ENCODE data around the gene PARD3B.

The PARD3B gene

GRCh38 chr2:205030695-205031094 is 485.4 kb downstream of the PARD3B start:
- DNase-seq = no peak

GRCh38 chr2:205032093-205032551 is 486.8 kb downstream of the PARD3B start:
- DNase-seq = no peak

- DNase-seq = no peak
These were observed 488.2 kb downstream of the PARD3B start for GRCh38 chr2:205033431-205033830.

- DNase-seq = no peak
These were observed 488.8 kb downstream of the PARD3B start for GRCh38 chr2:205034034-205034433.

GRCh38 chr2:205040323-205040722 is 495.0 kb downstream of the PARD3B start:
- DNase-seq = no peak

GRCh38 chr2:205041472-205042130 is 496.3 kb downstream of the PARD3B start:
- no peak for DNase-seq

- DNase-seq = no peak
These were observed 498.0 kb downstream of the PARD3B start for GRCh38 chr2:205043285-205043684.

GRCh38 chr2:205045706-205046105 is 500.4 kb downstream of the PARD3B start:
- DNase-seq = no peak

GRCh38 chr2:205047273-205047839 is 502.1 kb downstream of the PARD3B start:
- DNase-seq = no peak

- no peak for DNase-seq
These were observed 506.1 kb downstream of the PARD3B start for GRCh38 chr2:205051417-205051816.

GRCh38 chr2:205052781-205053180 is 507.5 kb downstream of the PARD3B start:
- no peak for DNase-seq

- peak; percentile 6 for DNase-seq
These were observed 508.6 kb downstream of the PARD3B start for GRCh38 chr2:205053827-205054410.

GRCh38 chr2:205054789-205055188 is 509.5 kb downstream of the PARD3B start:
- DNase-seq = no peak

GRCh38 chr2:205055251-205055650 is 510.0 kb downstream of the PARD3B start:
- DNase-seq = no peak

- peak; percentile 48 for DNase-seq
These were observed 510.9 kb downstream of the PARD3B start for GRCh38 chr2:205056151-205056561.

GRCh38 chr2:205058409-205058808 is 513.1 kb downstream of the PARD3B start:
- DNase-seq = no peak

GRCh38 chr2:205060269-205060668 is 515.0 kb downstream of the PARD3B start:
- peak; percentile 87 for DNase-seq

- no peak for DNase-seq
These were observed 520.8 kb downstream of the PARD3B start for GRCh38 chr2:205066081-205066480.

GRCh38 chr2:205069928-205070327 is 524.7 kb downstream of the PARD3B start:
- DNase-seq = no peak

GRCh38 chr2:205070889-205071288 is 525.6 kb downstream of the PARD3B start:
- no peak for DNase-seq

- no peak for DNase-seq
These were observed 528.3 kb downstream of the PARD3B start for GRCh38 chr2:205073433-205074020.

GRCh38 chr2:205076405-205076804 is 531.1 kb downstream of the PARD3B start:
- no peak for DNase-seq

- no peak for DNase-seq
These were observed 531.9 kb downstream of the PARD3B start for GRCh38 chr2:205077159-205077558.

GRCh38 chr2:205078762-205079161 is 533.5 kb downstream of the PARD3B start:
- DNase-seq = no peak

Data from fibroblast of upper back skin (primary cell).